ENCODE measurements around the gene PLCZ1.
"Not testable (repeated sequence)": the region's sequence is repeated elsewhere in the genome, so short reads cannot be mapped to it uniquely, and the experiment has no call there.

Gene PLCZ1, protein sequence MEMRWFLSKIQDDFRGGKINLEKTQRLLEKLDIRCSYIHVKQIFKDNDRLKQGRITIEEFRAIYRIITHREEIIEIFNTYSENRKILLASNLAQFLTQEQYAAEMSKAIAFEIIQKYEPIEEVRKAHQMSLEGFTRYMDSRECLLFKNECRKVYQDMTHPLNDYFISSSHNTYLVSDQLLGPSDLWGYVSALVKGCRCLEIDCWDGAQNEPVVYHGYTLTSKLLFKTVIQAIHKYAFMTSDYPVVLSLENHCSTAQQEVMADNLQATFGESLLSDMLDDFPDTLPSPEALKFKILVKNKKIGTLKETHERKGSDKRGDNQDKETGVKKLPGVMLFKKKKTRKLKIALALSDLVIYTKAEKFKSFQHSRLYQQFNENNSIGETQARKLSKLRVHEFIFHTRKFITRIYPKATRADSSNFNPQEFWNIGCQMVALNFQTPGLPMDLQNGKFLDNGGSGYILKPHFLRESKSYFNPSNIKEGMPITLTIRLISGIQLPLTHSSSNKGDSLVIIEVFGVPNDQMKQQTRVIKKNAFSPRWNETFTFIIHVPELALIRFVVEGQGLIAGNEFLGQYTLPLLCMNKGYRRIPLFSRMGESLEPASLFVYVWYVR

DNA sequence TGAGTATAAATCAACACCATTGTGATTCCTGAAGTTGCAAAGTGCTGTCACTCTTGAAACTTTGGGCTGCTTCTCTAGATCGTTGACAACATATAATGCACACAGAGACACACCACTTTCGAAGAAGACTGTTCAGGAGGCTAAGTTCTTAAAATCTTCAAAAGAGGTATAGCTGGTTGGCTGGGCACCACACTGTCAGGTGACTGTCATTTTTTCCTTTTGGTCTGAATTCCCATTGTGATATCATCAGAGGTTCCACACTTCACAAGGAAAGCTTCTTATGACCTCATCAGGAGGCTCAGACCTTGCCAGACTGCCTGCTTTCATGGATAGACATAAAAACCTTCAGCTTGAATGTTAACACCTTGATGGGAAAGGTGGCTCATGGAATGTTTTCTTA is at the start of gene PLCZ1, which contains the start of gene CAPZA3:
Gene PLCZ1 (minus strand): TSS at position 194 of the 400 bp plus-strand sequence. CDS start 641 bp downstream, outside the sequence.
Gene CAPZA3 (plus strand): TSS at position 301 of the 400 bp plus-strand sequence. CDS start 150 bp downstream, outside the sequence.
- DNase-seq = no peak

DNA sequence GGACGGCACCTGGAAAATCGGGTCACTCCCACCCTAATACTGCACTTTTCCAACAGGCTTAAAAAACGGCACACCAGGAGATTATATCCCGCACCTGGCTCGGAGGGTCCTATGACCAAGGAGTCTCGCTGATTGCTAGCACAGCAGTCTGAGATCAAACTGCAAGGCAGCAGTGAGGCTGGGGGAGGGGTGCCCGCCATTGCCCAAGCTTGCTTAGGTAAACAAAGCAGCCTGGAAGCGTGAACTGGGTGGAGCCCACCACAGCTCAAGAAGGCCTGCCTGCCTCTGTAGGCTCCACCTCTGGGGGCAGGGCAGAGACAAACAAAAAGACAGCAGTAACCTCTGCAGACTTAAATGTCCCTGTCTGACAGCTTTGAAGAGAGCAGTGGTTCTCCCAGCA is 47.7 kb upstream of the PLCZ1 start:
- not testable (repeated sequence) for DNase-seq

DNA sequence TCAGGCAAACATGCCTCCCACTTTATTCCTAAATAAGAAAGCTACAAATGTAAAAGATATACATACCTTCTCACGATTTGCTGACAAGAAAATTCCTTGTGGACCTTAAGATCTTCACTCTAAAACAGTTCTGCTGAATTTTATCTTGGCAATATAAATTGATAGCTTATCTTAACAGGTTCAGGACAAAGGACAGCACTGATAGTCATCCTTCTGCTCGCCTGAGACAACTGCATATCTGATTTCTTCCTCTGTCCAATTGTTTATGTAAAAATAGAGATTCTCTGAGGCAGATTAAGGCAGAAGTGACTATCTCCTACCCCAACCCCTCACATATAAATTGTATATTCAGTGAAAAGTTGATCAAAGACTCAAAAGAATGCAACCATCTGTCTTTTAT is 45.0 kb upstream of the PLCZ1 start:
- DNase-seq = no peak

DNA sequence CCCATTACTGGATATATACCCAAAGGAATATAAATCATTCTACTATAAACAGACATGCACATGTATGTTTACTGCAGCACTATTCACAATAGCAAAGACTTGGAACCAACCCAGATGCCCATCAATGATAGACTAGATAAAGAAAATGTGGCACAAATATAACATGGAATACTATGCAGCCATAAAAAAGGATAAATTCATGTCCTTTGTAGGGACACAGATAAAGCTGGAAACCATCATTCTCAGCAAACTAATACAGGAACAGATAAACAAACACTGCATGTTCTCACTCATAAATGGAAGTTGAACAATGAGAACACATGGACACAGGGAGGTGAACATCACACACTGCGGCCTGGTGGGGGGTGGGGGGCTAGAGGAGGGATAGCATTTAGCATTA is 28.7 kb upstream of the PLCZ1 start:
- not testable (repeated sequence) for DNase-seq

DNA sequence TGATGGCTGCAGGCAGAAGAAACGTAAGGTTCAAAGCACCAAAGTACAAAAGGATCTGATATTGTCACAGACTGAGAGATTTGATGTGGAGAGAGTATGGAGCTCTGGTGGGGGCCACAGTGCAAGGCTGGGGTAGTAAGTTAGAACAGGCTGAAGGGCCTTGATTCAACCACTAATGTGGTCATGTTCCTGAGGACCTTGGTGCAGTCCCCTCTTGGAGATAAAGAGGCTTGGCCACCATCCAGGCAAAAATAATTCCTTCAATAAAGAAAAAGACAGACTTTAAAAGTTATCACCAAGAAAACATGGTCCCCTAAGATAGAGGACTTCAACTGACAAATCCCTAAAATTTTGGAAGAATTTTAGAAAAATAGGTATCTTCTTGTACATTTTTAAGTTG is 17.5 kb upstream of the PLCZ1 start:
- no peak for DNase-seq

DNA sequence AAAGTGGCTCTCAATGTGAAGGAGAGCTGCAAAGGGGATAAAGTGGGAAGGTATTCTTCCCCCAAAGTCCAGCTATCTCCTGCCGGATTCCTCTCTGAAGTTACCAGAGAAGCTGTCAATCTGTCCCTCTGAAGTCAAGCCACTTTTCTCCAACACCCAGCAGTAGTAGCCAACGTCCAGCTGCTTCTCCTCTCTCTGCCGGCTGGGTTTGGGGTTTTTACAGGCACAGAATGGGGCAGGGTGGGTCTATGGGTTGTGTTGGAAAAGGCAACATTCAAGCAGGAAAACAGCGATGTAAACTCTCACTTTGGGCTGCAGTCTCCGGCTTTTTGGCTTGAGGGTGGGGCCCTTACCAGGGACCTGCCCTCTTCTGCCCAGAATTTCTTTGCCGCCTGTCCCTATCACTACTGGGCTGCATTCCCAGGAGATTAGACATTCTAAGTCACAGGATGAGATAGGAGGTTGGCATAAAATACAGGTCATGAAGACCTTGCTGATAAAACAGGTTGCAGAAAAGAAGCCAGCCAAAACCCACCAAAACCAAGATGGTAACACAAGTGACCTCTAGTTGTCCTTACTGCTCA is 16.4 kb upstream of the PLCZ1 start:
- DNase-seq = no peak

DNA sequence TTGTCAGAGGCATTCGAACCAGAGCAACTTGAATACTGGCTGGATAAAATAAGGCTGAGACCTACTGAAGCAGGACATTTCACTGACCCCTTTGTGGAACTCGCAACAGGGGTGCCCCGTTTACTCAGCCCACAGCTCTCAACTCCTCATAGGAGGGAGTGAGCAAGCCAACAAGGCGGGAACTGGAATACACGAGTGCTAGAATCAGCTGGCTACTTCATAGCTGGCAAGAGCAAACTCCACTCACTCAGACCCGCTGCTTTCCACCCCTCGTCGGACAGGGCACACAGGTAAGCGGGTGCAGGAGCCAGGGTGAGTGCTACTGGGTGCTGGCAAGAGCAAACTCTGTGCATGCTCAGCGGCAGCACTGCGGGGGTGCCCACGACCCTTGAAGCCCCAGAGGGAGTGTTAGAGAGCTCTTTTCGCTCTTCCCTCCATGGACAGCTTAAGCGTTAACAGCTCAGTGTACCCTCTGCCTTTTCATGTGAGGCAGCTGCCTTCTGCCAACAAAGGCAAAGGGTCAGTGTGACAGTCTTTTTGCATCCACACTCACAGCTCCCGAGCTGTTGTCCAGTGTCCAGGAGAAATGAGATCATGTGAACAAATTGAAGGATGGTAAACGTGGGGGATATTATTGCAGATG is 15.8 kb upstream of the PLCZ1 start:
- no peak for DNase-seq

DNA sequence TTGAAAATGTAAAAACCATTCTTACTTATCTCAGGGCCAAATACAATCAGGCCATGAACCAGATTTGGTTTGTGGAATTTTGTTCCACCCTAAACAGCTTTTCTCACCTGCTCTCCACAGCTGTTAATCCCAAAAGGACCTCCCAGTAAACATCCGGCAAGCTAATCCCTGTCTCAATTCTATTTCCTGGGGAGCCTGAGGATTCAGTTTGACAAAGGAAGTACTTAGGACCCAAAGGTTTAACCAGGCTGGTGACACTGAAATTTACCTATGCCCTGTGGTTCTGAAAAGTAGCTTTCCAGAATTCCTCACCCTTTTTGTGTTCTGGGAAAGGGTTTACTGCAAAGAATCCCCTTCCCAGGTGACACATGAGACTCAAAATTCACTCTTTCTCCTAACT is 15.1 kb upstream of the PLCZ1 start:
- no peak for DNase-seq

DNA sequence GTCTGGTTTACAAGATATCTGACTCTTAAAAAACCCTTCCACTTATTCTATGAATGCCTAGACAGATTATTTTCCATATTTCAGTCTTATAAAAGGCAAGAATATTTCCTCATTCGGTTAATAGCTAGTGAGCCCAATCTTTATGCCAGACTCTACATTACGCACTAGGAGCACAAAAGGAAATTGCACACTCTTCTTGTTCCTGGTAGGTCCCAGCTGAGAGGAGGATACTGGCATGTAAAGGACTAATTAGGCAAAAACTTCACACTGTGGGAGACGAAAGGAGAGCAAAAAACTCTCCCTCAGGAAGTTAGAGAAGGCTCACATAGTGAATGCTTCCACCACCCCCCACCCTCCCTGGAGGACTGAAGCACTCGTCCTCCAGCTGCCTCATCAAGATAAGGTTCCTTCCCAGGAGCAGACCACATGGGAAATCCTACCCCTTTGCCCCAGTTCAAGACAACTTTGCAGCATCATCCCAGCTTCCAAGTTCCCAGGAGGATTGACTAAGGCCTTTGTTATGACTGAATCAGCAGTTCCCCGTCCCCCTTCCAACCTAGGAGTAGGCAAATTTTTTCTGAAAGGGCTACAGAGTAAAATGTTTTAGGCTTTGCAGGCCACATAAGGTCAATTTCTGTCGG is 14.6 kb upstream of the PLCZ1 start:
- no peak for DNase-seq

DNA sequence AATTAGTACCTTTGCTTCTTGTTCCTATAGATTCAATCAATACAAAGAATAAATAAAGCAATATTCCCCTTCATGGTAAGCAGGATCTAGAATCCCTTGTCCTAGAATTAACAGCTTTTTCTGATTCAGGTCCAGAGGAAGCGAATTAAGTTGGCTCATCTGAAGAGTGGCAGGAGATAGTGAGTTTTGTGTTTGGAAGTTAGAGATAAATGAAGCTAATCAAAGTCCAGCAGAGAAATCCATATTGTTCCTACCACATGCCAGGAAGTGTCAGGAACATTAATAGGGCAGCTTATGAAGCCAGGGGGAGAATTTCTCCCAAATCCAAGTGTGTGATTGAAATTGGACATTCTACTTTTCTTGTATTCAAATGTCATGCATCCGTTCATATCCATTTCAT is 14.1 kb upstream of the PLCZ1 start:
- DNase-seq = no peak

DNA sequence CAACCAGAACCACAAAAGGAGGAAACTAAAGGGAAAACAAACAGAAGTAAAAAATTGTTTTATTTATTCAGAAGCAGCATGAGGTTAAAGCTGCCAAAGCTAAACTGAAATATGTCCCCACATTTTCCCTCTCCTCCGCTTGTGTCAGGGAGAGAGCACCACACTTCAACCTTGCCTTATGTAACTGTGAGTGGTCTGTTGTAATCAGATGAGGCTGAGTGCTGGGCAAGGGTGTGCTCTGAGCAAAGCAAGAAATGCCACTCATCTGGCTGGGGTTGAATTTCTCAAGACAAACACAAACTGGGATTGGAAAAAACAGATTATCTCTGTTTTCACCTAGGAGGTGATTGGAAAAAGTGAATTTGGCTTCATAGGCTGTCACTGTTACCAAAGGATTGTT is 12.3 kb upstream of the PLCZ1 start:
- no peak for DNase-seq

DNA sequence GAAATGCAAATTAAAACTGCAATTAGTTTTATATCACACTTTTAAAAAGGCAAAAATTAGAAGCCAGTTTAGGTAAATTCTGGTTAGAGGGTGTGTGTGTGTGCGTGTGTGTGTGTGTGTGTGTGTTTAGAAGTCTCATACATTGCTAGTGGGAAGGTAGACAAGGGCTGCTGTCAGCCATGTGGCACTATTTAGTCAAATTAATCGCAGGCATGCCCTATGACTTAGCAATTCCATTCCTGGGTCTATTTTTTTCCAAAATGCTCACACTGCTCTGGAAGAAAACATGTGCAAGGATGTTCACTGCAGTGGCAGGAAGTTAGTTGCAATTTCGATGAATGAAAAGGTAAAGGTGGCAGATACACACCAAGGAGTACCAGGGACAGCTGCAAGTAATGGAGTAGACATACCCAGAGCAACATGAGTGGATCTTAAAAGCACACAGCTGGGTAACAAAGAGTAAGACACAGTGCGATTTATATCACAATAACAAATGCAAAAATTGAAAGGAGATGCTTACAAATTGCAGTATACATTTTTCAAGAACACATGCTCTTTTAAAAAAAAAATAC is 11.7 kb upstream of the PLCZ1 start:
- DNase-seq = no peak

DNA sequence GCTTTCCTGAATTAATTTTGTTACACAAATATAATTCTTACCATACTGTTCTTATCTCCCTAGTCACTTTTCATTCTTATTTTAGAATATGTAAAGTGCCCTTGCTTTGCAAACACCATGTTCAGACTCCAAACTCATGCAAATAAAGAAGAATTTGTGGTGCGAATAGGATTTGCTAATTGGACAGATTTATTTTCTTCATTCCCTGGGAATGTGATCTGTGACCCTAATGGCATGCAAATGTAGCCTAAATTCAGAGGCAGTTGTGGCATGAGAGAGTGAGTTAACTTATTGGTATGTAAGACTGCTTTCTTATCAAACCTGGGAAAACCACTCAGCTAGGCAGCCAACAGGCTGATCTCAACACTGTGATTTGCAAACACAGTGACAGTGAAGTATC is 10.1 kb upstream of the PLCZ1 start:
- DNase-seq = no peak

DNA sequence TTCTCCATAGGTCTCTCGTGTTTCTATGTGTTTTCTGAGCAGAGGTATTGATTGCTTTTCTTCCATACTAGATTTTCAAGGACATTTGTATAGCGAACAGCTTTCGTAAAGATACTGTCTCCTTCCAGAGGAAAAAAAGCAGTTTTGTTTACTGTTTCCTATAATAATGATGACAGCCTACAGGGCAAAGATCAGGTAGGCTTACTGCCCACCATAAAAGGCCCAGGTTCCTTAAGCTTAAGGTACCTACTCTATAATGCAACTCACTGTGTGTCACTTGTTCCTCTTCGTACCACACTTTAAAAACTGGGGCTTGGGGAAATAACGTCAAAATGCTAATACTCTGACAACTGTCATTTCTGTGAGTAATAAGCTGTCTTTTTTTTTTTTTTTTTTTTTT is 6.7 kb downstream of the PLCZ1 start:
- no peak for DNase-seq

DNA sequence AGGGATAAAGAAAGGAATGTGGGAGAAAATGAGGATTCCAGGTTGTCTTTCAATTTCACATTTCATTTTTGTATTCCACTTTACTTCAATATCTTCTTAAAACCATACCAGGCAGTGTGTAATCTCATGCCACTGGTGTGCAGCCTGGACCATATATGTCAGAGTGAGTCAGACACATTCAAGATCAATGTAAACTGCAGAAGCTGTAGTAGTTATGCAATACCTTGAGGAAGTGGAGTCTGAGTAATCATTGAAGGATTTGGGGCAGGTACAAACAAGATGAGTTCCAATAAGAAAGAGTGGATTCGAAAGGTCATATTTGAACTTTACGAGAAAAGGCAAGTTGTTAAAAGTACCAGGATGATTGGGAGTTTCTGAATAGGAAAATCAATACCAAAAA is 14.1 kb downstream of the PLCZ1 start:
- DNase-seq = no peak

DNA sequence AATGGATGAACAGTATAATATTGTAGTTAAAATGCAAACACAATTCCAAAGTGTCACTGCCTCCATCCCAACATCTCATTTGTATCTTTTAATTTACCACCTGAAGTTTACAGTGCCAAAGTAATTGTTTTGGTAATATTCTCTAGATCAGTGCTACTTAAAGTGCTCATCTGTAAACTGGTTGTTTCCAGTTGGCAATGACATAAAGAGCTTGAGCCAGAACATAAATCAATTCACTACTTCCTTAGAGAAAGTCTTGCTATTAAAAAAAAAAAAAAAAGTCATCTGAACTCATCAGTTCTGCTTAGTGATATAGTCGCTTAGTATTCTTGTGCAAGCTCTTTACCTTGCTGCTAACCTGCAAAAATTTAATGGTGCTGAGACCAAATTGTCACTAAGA is 16.4 kb downstream of the PLCZ1 start:
- no peak for DNase-seq

DNA sequence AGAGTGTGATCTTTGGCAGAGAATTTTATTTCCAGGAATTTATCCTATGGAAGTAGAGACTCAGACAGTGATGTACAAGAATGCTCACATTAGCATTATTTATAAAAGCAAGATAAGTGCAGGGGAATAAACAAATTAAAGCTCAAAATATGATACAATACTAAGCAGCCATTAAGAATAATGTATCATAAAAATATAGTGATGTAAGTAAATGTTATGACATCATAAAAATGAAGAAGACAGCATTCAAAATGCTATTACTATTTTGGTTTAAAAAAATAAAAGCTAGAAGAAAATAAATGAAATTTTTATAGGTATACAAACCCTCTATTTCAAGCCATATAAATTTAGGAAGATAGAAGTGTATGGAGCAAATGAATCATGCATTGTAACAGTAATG is 17.1 kb downstream of the PLCZ1 start:
- DNase-seq = no peak

DNA sequence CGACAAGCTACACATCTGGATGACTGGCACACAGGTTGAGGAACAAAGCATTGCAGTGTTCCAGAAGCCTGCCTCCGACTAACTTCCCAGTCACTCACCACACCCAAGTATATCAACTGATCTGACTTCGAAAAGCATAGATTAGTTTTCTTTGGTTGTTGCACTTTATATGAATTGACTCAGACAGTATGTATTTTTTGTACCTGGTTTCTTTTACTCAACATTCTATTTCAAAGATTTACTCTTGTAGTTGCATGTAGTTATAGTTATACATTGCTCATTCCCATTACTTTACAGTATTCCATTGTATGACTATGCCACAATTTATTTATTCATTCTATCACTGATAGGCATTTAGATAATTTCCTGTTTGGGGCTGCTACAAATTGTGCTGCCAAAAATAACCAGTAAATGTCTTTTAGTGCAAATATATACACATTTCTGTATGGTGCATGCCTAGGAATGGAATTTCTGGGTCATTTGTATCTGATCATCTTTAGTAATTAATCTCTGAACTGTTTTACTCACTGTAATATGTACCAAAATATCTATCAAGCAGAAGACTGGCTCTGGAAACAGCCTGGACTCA is 17.8 kb downstream of the PLCZ1 start:
- DNase-seq = no peak

DNA sequence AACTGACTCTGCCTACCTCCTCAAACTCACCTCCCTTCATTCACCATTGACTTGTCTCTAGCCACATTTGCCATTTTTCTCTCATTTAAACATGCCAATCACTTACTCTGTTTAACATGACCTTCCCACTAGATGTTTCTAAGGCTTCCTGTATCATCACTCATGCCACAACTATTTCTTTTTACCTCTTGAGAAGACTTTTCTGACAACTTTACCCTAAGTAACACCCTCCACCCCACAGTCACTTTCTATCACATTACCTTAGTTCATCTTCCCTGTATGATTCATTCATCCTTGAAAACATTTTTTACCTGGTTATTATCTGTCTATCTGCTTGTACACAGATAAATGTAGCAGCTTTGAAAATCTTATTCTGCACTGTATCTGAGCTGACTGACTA is 19.4 kb downstream of the PLCZ1 start:
- no peak for DNase-seq

DNA sequence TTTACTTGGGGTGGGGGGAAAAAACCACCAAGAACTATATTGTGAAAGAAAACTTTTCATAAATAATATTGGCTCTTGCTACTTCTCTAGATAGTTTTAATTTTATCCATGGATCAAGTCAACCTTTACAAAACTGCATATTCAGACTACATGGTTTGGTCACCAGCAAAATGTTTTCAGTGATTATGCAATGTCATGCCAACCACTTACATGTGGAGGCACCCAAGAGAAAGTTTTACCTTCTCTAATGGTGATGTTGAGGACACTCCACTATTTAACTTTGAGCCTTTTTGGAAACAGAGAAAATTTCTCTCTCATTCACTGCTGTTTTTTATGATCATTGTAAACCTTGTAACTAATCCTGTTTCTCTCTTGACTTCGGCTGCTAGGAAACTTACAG is 21.6 kb downstream of the PLCZ1 start:
- no peak for DNase-seq

DNA sequence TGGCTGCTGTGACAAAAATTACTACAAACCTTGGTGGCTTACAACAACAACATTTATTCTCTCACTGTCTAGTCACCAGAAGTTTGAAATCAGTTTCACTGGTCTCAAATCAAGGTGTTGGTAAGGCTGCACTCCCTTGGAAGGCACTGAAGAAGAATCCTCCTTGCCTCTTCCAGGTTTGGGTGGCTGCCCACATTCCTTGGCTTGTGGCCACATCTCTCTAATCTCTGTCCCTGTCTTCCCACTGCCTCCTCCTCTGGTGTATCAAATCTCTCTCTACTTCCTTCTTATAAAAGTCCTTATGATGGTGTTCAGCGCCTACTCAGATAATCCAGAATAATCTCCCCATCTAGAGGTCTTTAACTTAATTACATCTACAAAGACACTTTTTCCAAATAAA is 31.0 kb downstream of the PLCZ1 start:
- no peak for DNase-seq

DNA sequence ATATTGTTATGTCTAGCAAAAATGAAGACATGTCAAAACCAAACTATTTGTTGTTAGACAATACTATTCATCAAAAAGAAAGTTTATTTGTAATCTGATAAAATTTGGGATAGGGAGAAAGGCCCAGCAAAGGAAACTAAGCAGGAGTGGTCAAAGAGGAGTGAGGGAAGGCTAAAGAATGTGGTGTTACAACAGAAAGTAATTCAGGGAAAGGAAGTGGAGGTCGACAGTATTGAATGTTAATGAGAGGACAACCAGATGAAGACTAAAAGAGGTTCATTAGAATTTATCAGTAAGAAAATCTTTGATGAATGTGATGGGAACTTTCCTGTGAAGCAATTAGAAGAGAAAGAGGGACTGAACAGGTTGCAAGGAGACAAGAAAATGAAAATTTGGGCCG is 33.9 kb downstream of the PLCZ1 start:
- DNase-seq = no peak

All from inflammatory macrophage treated with lipopolysaccharide for 1 hour (primary cell).